Neuronal stem cell (in vitro differentiated cells): Measurements from ENCODE around the gene ZNF628.
A peak's percentile ranks its signal among the peaks of the same experiment; 100 is the strongest.

ENCODE experiments used
- DNase-seq: peaks from one replicate; pipeline ENCODE4 v3.0.0-alpha.2; 2013; ENCODE audit warnings: low spot score
- H2AFZ ChIP-seq: one replicate; pipeline ENCODE4 v1.6.1; 2013; ENCODE audit warnings: mild to moderate bottlenecking, low read length, inconsistent platforms
- H2AK5ac ChIP-seq: 2 replicates; pipeline ENCODE4 v1.6.1; 2013; ENCODE audit warnings: low read depth, mild to moderate bottlenecking, inconsistent platforms, low read length, moderate library complexity, mixed read lengths
- H2BK120ac ChIP-seq: 2 replicates; pipeline ENCODE4 v1.6.1; 2013; ENCODE audit warnings: low read depth, mild to moderate bottlenecking, inconsistent platforms, low read length, moderate library complexity, mixed read lengths
- H2BK12ac ChIP-seq: one replicate; pipeline ENCODE4 v1.6.1; 2013; ENCODE audit warnings: low read length, inconsistent platforms
- H2BK15ac ChIP-seq: 2 replicates; pipeline ENCODE4 v1.6.1; 2013; ENCODE audit warnings: mild to moderate bottlenecking, low read length, inconsistent platforms, mixed read lengths
- H2BK5ac ChIP-seq: one replicate; pipeline ENCODE4 v1.6.1; 2013; ENCODE audit warnings: inconsistent platforms, mild to moderate bottlenecking, low read length, moderate library complexity
- H3K14ac ChIP-seq: one replicate; pipeline ENCODE4 v1.6.1; 2013; ENCODE audit warnings: low read length, inconsistent platforms
- H3K18ac ChIP-seq: 2 replicates; pipeline ENCODE4 v1.6.1; 2013; ENCODE audit warnings: low read length, inconsistent platforms
- H3K23ac ChIP-seq: 2 replicates; pipeline ENCODE4 v1.6.1; 2013; ENCODE audit warnings: low read depth, mild to moderate bottlenecking, mixed read lengths, low read length, inconsistent platforms; ENCODE audit not compliant: poor library complexity
- H3K27ac ChIP-seq: replicated peaks from 3 replicates; pipeline ENCODE4 v1.5.1; 2013; ENCODE audit warnings: low read length, inconsistent platforms
- H3K27me3 ChIP-seq, 3 experiments: 2 replicates each; pipeline ENCODE4 v1.6.1; 2013; ENCODE audit warnings: low read length in 3 of 3, mild to moderate bottlenecking in 2 of 3, inconsistent platforms in 1 of 3, low read depth in 1 of 3, mixed read lengths in 1 of 3, moderate library complexity in 1 of 3; ENCODE audit not compliant: control insufficient read depth in 3 of 3, insufficient read depth in 3 of 3
- H3K36me3 ChIP-seq, 2 donors: replicated peaks in 1 of 2; 2 replicates each; pipeline ENCODE4 v1.6.1; 2013; ENCODE audit warnings: low read length in 2 of 2; ENCODE audit not compliant: control insufficient read depth in 2 of 2, insufficient read depth in 2 of 2
- H3K4ac ChIP-seq: 2 replicates; pipeline ENCODE4 v1.6.1; 2013; ENCODE audit warnings: inconsistent platforms, mild to moderate bottlenecking, low read length, moderate library complexity
- H3K4me1 ChIP-seq, 2 donors: 1 replicate in 1 of 2; 2 replicates in 1 of 2; pipeline ENCODE4 v1.6.1; 2013; ENCODE audit warnings: low read length in 2 of 2, low read depth in 1 of 2; ENCODE audit not compliant: control insufficient read depth in 2 of 2, insufficient read depth in 1 of 2
- H3K4me2 ChIP-seq: one replicate; pipeline ENCODE4 v1.6.1; 2013; ENCODE audit warnings: mild to moderate bottlenecking, low read length, inconsistent platforms; ENCODE audit not compliant: insufficient read depth, poor library complexity, severe bottlenecking
- H3K4me3 ChIP-seq, 2 donors: 2 replicates each; pipeline ENCODE4 v1.5.1; 2013; ENCODE audit warnings: low read length in 2 of 2, mild to moderate bottlenecking in 2 of 2, inconsistent platforms in 1 of 2, moderate library complexity in 1 of 2
- H3K79me1 ChIP-seq: one replicate; pipeline ENCODE4 v1.6.1; 2013; ENCODE audit warnings: low read depth, mild to moderate bottlenecking, inconsistent platforms, low read length, moderate library complexity
- H3K9ac ChIP-seq: one replicate; pipeline ENCODE4 v1.6.1; 2013; ENCODE audit warnings: mild to moderate bottlenecking, low read depth, low read length, inconsistent platforms; ENCODE audit not compliant: poor library complexity
- H3K9me3 ChIP-seq, 2 donors: replicated peaks in 1 of 2; 2 replicates each; pipeline versions ENCODE3 to v1.6.1; 2013; ENCODE audit warnings: low read length in 2 of 2, mild to moderate bottlenecking in 2 of 2, inconsistent platforms in 1 of 2, low read depth in 1 of 2, mixed read lengths in 1 of 2, moderate library complexity in 1 of 2; ENCODE audit not compliant: control insufficient read depth in 2 of 2, insufficient read depth in 1 of 2
- H4K8ac ChIP-seq: one replicate; pipeline ENCODE4 v1.6.1; 2013; ENCODE audit warnings: low read depth, mild to moderate bottlenecking, inconsistent platforms, low read length, moderate library complexity
- H4K91ac ChIP-seq: one replicate; pipeline ENCODE4 v1.6.1; 2013; ENCODE audit warnings: low read length, low read depth, mild to moderate bottlenecking, inconsistent platforms; ENCODE audit not compliant: poor library complexity
- WGBS, 2 donors: extraction: QIAGEN DNeasy Blood & Tissue Kit; methylation state at CpG; one replicate each; pipeline ENCODE4 v1.1.7; 2013; ENCODE audit warnings: missing lambda C conversion rate in 2 of 2, mixed read lengths in 1 of 2; ENCODE audit not compliant: insufficient read length in 2 of 2, insufficient replicate concordance in 1 of 2; ENCODE audit errors: extremely low coverage in 2 of 2; 5-methylcytosine and 5-hydroxymethylcytosine counted together

The ZNF628 gene

DNA sequence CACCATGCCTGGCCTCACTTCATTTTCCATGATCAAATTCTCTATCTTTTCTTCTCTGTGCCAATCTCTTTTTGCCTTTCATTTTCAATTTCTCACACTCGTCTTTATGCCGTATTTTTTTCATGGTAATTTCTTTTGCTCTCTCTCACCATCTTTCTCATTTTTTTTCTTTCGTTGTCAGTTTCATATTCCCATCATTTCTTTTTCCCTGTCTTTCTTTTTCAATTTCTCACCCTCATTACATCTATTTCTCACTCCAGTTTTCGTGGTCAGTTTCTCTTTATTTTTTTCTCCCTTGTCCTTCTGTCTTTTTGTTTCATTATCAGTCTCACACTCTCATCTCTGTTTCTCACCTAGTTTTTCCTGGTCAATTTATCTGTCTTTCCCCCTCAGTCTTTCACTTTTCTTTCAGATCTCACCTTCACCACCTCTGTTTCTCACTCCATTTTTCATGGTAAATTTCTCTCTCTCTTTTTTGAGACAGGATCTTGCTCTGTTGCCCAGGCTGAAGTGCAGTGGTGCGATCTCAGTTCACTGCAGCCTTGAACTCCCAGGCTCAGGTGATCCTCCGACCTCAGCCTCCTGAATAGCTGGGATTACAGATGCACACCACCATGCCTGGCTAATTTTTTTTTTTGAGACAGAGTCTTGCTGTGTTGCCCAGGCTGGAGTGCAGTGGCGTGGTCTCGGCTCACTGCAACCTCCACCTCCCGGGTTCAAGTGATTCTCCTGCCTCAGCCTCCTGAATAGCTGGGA is 26.0 kb downstream of the ZNF628 start:
- H2BK15ac ChIP-seq: no peak overlapping the region
- H2AFZ ChIP-seq: no peak overlapping the region
- no peak for DNase-seq
- no peak overlapping the region for H3K4ac ChIP-seq
- H3K18ac ChIP-seq: no peak overlapping the region
- no peak overlapping the region for H3K9ac ChIP-seq
- H3K14ac ChIP-seq: no peak overlapping the region
- no peak overlapping the region for H3K4me3 ChIP-seq
- H3K36me3 ChIP-seq: no peaks in the 10 kb centered on the region
- H3K27me3 ChIP-seq: peaks cover 0 to 7% (median 2%) of the 10 kb centered on the region in 3 experiments
- H3K4me2 ChIP-seq: no peak overlapping the region
- no peaks in the 10 kb centered on the region for H3K79me1 ChIP-seq
- no peak overlapping the region for H2AK5ac ChIP-seq
- no peak overlapping the region for H2BK120ac ChIP-seq
- H3K4me1 ChIP-seq: peaks cover 0 to 5% of the 10 kb centered on the region in 2 donors
- H4K8ac ChIP-seq: no peak overlapping the region
- 100% methylated on average over 3 of the region's 9 CpGs; no CpG with 5 or more reads in 1 of the 2 donors for WGBS, 2 donors
- no peak overlapping the region for H3K23ac ChIP-seq
- peaks cover 7 to 8% of the 10 kb centered on the region in 2 donors for H3K9me3 ChIP-seq
- no peak overlapping the region for H3K27ac ChIP-seq
- no peak overlapping the region for H2BK12ac ChIP-seq
- H2BK5ac ChIP-seq: no peak overlapping the region
- no peak overlapping the region for H4K91ac ChIP-seq

DNA sequence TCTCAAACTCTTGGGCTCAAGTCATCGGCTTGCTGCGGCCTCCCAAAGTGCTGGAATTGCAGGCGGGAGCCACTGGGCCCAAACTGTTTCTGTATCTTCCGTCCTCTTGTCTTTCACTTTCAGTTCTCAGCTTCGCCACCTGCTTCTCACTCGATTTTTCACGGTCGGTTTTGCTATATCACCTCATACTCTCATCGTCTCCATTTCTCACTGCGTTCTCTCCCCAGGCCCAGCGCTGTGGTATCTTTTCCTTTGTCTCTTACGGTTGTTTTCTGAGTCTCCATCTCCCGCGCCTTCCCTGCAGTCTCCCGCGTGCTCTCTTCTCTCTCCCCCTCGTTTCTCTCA is 26.7 kb downstream of the ZNF628 start:
- peak overlapping the region; percentile 83 for H2BK15ac ChIP-seq
- H2BK12ac ChIP-seq: peak overlapping the region; percentile 33
- H3K4me2 ChIP-seq: no peak overlapping the region
- H4K8ac ChIP-seq: no peak overlapping the region
- H4K91ac ChIP-seq: no peak overlapping the region
- H3K4ac ChIP-seq: no peak overlapping the region
- H3K4me1 ChIP-seq: peaks cover 0 to 7% of the 10 kb centered on the region in 2 donors
- peak overlapping the region; percentile 91 for H3K18ac ChIP-seq
- no peak overlapping the region for H3K4me3 ChIP-seq
- H3K14ac ChIP-seq: no peak overlapping the region
- H3K79me1 ChIP-seq: no peaks in the 10 kb centered on the region
- peaks cover 0 to 7% (median 2%) of the 10 kb centered on the region in 3 experiments for H3K27me3 ChIP-seq
- no peak overlapping the region for H2BK5ac ChIP-seq
- peak overlapping the region; percentile 96 for H2AFZ ChIP-seq
- H3K23ac ChIP-seq: no peak overlapping the region
- peaks cover 7 to 8% of the 10 kb centered on the region in 2 donors for H3K9me3 ChIP-seq
- H2BK120ac ChIP-seq: no peak overlapping the region
- no peak for DNase-seq
- no peak overlapping the region for H2AK5ac ChIP-seq
- no peak overlapping the region for H3K9ac ChIP-seq
- WGBS, 2 donors: no CpG with 5 or more reads among the region's 17 CpGs
- H3K36me3 ChIP-seq: no peaks in the 10 kb centered on the region
- H3K27ac ChIP-seq: no peak overlapping the region

DNA sequence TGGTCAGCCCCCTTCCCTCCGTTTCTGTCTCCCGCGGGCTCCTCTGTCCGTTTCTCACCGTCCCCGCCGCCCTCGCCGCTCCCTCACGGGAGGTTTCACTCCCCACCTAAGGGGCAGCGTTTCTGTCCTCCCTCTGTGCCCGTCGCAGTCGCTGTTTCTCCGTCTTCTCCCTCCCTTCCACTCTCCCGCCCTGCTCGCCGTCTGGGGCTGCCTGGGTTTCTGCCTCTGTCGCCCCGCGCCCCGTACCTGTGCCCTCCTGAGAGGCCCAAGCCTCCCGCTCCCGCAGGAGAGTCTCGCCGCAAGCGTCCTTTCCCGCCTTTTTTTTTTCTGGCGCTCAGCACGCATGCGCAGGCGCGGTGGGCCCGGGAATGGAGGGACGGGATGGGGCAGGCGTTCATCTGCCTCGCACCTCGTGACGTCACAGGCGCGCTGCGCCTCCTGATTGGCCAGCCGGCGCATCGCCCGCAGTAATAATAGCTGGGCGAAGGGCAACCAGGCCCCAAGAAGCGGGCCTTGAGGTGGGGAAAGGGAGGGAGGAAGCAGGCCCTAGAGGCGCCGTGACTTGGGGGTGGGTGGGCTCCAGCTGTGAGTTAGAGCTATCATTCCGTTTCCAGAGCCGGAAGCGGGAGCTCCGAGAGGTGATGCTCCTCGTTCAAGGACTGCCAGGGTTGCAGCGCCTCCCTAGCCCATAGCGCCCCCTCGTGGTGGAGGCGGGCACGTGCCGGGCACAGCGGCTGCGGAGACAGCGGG is 27.3 kb downstream of the ZNF628 start:
- Histone ChIP-seq H3K4me2 (peak overlapping the region; percentile 60), H2BK120ac (no peak overlapping the region), H2AFZ (peak overlapping the region; percentile 96), H3K4me1 (peaks cover 0 to 7% of the 10 kb centered on the region in 2 donors), H3K9ac (no peak overlapping the region), H2BK12ac (peak overlapping the region; percentile 58), H4K8ac (no peak overlapping the region), H3K27ac (no peak overlapping the region), H3K36me3 (no peaks in the 10 kb centered on the region), H3K4me3 (peak overlapping the region; percentile 31 to 67), H3K23ac (peak overlapping the region; percentile 1), H2BK5ac (no peak overlapping the region), H3K9me3 (peaks cover 7 to 8% of the 10 kb centered on the region in 2 donors), H2BK15ac (peak overlapping the region; percentile 83), H2AK5ac (no peak overlapping the region), H4K91ac (no peak overlapping the region), H3K79me1 (no peaks in the 10 kb centered on the region), H3K18ac (peak overlapping the region; percentile 91), H3K4ac (no peak overlapping the region), H3K14ac (no peak overlapping the region), H3K27me3 (peaks cover 0 to 7% (median 2%) of the 10 kb centered on the region in 3 experiments)
- WGBS, 2 donors: no CpG with 5 or more reads among the region's 64 CpGs
- DNase-seq: peak; percentile 90

DNA sequence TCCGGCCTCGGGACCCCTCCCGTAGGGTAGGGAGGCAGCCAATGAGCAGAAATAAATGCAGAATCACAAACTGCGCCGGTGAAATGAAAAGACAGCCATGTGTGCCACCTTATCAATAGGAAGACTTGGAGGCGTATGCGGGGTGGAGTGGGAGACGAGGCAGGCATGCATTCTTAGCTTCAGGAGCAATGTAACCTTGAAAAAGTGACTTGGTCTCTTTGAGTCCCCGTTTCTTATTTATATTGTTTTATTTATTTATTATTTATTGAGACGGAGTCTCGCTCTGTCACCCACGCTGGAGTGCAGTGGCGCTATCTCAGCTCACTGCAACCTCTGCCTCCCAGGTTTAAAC is 27.8 kb downstream of the ZNF628 start:
- Histone ChIP-seq H3K18ac (no peak overlapping the region), H3K23ac (no peak overlapping the region), H3K4me2 (no peak overlapping the region), H4K8ac (no peak overlapping the region), H3K4me1 (peaks cover 0 to 7% of the 10 kb centered on the region in 2 donors), H3K27me3 (peaks cover 0 to 7% (median 2%) of the 10 kb centered on the region in 3 experiments), H2BK5ac (no peak overlapping the region), H3K9ac (no peak overlapping the region), H3K9me3 (peaks cover 7 to 8% of the 10 kb centered on the region in 2 donors), H4K91ac (no peak overlapping the region), H2BK120ac (no peak overlapping the region), H2AFZ (peak overlapping the region; percentile 96), H3K36me3 (no peaks in the 10 kb centered on the region), H2BK12ac (no peak overlapping the region), H2BK15ac (no peak overlapping the region), H2AK5ac (no peak overlapping the region), H3K27ac (no peak overlapping the region), H3K4ac (no peak overlapping the region), H3K79me1 (no peaks in the 10 kb centered on the region), H3K4me3 (no peak overlapping the region), H3K14ac (no peak overlapping the region)
- DNase-seq: no peak
- WGBS, 2 donors: no CpG with 5 or more reads among the region's 13 CpGs
